Gastrocnemius medialis (tissue), 4 donors: ENCODE measurements around the gene CACNA2D3.

Experiments used
- CTCF ChIP-seq, 5 experiments: fragments of 450-650 bp in 3 of 5; fragments of 200-600 bp in 2 of 5; sonication (generic) in 2 of 5; IDR thresholded peaks in 4 of 5; conservative IDR thresholded peaks in 1 of 5; 1 replicate in 4 of 5; 2 replicates in 1 of 5; pipeline ENCODE4 v1.5.1; 2016 to 2019; ENCODE audit warnings: antibody characterized with exemption in 5 of 5, mild to moderate bottlenecking in 3 of 5, moderate library complexity in 3 of 5
- POLR2A ChIP-seq, 2 donors: fragments of 450-650 bp; IDR thresholded peaks; one replicate each; pipeline ENCODE4 v1.6.1; 2017; ENCODE audit warnings: antibody characterized with exemption in 2 of 2, mild to moderate bottlenecking in 2 of 2, moderate library complexity in 2 of 2

GRCh38 chr3:54163441-54163840 is 41.1 kb downstream of the CACNA2D3 start:
- TF ChIP-seq CTCF (IDR thresholded peaks at IDR 0.05 in 4 of 5, conservative IDR thresholded peaks at IDR 0.05 in 1 of 5) (no peak), POLR2A (IDR thresholded peaks at IDR 0.05) (no peak)
